Effector CD4-positive, alpha-beta T cell (primary cell): ENCODE results near the gene RUFY1.
"Not testable (repeated sequence)": the region's sequence is repeated elsewhere in the genome, so short reads cannot be mapped to it uniquely, and the experiment has no call there.

Experiments used
- DNase-seq: peaks from one replicate; pipeline ENCODE4 v3.0.0-alpha.2; 2020

Gene RUFY1

DNA sequence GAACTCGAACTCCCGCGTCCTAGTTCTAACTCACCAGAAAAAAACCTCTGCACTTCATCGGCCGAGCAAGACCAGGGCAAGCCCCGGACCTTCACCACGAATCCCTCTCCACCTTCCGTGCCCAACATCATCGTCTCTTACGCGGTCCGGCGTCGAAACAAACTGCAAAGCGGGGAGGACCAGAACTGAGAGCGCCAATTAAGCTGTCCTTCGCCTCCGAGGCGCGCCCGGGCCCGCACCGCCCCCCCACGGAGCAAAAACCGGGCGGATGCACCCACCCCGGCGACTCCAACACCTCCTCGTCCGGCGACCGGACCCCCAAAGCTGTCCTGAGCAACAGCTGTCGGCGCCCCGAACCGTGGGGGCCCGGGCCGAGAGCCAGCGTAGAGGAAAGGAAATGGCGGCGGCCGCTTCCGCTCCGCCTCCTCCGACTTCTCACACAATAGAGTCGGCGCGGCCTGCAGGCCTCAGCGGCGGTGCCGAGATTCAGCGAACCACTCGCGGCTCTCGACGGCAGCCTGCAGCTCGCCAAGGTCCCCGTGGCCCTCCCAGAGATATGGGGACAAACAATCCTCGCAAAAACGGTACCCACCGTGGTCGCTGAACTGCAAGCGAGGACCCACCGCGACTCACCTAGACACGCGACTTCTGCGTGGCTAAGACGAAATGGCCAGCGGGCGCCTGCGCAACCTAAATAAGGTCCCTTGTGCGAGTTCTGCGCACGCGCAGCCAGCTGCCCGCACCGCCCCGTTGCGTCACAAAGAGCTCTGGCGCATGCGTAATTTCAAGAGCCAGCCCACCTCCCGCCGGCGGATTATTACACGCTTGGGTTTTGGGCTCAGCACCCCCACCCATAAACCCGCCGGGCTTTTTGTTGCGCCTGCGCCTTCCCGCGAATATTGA lies 72.9 kb downstream of the RUFY1 start, which contains the start of gene HNRNPH1:
HNRNPH1 (minus strand) TSS at position 669 of the 903 bp plus-strand sequence; CDS start at position 131, 538 bp downstream.
- peak; percentile 98 for DNase-seq

DNA sequence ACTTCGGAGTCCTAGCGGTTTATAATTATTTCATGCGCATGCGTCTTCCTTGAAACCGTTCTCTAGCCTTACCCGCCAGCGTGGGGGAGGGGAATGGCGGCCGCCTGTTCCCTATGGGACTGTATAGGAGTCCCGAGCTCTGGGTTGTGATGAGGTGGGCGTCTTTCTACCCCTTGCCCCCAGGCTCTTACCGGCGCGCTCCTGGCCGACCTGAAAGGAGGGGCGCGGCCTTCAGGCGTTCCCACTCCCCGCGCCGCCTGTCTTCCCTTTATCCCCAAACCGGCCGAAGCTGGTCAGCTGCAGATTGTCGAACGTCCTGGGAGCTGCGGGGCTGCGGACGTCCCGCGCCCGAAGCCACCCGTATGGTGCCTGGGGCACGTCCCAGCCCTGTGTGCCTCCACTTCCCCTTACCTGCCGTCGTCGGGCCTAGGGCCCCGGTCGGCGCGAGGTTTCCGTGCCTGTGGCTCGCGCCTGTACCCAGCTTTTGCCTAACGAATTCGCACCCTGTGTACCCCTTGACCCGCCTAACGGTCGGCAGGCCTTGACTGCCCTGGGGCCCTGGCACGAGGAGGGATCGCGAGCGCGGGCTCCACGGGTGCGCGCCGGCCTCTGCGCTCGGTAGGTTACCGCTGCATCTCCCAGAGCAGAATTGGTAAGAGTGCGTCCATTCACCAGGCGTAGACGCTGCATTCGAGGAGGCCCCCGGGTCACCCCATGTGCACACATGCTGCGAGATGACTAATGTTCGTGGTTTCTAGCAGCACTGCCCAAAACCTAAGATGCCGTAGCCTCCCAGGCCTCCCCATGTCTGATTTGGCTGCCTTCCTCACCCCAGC lies 73.8 kb downstream of the RUFY1 start:
- DNase-seq = peak; percentile 35

DNA sequence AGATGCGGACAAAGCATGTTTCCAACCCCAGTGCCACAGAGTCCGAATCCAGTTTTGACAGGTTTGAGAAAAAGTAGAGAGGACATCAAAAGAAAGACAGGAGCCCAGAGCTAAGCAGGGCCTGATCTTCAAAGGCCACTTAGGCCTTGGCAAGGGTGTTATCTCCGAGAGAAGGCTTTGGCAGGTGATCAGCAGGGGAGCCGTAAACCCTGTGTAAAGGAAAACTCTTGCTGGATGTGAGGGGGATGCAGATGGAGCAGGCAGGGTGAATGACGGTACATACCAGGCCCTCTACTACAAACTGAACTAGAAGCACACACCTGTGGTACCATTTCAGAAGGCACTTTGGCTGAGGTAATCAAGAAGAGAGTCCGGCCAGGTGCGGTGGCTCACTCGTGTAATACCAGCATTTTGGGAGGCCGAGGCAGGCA lies 74.5 kb downstream of the RUFY1 start:
- DNase-seq = no peak

DNA sequence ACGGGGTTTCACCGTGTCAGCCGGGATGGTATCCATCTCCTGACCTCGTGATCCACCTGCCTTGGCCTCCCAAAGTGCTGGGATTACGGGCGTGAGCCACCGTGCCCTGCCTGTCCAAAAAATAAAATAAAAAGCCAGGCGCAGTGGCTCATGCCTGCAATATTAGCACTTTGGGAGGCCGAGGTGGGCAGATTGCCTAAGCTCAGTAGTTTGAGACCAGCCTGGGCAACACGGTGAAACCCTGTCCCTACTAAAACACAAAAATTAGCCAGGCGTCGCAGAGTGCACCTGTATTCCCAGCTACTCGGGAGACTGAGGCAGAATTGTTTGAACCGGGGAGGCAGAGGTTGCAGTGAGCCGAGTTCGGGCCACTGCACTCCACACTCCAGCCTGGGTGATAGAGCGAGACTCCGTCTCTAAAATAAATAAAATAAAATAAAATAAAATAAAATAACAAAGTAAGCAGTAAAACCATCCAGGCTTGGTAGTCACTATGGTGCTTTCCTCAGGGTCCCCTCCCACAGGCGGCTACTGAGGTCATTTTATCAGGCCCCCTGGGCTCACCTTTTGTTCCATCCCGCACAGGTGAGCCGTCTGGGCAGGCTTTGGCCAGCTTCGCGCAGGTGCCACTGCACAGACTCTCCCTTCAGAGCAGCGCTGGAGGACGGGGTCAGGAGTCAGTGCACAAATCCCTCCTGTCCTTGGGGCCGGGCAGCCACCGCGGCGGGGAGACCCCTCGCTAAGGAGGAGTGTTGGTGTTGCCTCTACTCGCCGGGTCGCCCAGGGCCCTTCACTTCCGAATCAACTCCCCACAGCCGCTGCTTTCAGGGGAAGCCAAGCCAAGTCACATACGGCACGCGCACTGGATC lies 83.4 kb downstream of the RUFY1 start:
- not testable (repeated sequence) for DNase-seq

DNA sequence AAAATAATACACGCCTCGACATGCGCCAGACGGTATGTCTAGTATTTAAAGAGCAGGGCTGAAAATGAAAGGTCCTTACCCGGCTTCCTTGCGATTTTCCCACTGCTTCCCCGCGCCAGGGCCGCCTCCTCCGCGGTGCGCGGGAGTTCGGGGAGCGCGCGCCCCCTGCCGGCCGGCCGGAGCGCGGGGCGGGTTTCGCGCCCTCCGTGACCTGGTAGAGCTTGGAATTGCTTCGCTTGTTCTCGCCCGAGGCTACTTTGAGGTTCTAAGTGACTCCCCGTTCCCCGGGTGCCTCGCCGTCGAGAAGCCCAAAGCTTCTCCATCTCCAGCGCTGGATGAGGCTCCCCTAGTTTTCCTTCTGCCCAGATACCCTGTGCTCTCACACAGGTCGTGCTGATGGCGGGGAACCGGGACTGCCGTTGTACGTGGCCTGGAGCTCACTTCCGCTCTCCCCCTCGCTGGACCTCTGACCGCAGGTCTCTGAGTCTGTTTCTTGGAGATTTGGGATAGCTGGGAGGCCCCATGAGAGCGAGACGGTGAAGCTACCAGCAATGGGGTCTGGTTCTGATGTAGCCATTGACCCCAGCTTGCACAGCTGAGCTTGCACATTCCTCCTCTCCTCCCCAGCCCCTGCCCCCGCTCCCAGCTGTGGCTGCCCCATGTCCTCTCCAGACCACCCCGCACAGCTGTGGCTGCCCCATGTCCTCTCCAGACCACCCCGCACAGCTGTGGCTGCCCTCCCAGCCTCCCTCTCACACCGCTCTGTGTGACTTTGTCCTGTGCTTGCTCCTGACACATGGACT lies 84.2 kb downstream of the RUFY1 start:
- not testable (repeated sequence) for DNase-seq

DNA sequence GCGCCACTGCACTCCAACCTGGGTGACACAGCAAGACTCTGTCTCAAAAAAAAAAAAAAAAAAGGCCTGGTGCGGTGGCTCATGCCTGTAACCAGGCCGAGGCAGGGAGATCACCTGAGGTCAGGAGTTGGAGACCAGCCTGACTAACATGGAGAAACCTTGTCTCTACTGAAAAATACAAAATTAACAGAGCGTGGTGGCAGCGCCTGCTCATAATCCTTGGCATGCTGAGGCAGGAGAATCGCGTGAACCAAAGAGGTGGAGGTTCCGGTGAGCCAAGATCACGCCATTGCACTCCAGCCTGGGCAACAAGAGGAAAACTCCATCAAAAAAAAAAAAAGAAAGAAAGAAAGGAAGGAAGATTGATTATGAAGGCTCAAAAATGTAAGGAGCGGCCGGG lies 88.9 kb downstream of the RUFY1 start:
- not testable (repeated sequence) for DNase-seq

DNA sequence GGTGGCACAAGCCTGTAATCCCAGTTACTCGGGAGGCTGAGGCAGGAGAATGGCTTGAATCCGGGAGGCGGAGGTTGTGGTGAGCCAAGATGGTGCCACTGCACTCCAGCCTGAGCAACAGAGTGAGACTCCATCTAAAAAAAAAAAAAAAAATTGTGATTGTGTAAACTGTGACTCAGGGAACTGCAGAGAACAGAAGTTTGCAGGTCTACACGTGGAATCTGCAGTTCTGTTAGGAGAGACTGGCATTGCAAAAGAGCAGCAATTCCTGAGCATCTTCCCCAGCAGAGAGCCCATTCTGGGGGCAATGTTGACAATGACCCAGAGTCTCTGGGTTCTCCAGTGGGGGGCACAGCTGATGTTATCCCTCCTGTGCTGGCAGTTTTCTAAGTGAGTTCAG lies 91.4 kb downstream of the RUFY1 start:
- not testable (repeated sequence) for DNase-seq

DNA sequence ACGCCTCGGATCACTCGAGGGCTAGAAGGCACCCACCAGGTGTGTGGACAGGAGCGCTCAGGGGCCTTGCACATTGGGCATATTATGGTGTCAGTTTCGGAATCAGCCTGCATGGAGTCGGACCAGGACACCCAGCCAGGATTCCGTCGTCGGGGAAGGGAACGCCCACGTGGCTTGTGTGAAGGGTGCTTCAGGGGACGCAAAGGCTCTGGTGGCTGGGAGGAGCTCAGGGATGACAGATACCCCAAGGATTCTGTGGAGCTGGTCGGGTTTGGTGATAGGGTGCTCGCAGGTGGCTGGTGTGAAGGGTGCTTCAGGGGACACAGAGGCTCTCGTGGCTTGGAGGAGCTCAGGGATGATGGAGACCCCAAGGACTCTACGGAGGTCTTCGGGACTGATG lies 92.3 kb downstream of the RUFY1 start:
- not testable (repeated sequence) for DNase-seq

DNA sequence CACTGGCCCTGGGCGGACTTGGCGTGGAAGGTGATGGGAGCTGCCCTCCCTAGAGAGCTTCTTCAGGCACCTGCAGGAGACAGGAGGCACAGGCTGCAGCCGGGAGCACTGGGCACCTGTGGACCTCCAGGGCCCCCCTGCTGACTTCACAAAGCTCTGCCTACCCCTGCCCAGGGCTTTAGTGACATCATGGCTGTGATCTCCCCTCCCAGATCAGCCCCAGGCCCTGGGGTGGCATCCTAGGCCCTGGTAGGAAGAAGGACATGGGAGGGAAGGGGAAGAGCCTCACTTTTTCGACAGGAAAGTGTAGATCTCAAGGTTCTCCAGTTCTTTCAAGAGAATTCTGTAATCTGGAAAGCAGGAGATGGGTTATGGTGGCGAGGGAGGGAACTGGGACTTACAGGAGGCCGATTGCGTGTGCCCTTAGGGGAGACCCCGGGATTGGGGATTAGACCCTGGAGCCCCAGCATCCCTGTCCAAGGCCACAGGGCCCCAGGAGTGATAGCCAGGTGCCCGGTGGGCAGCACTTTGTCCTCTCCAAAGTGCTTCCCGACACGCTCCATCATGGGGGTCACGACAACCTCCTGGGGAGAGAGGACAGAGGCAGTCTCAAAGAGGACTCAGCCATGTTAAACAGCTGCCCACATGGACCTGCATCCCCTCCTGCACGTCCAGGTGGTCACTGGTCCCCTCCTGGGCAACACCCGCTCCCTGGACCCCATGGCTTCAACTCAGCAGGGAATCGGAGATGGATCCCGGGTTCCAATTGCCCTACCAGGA lies 93.0 kb downstream of the RUFY1 start:
- DNase-seq = not testable (repeated sequence)

DNA sequence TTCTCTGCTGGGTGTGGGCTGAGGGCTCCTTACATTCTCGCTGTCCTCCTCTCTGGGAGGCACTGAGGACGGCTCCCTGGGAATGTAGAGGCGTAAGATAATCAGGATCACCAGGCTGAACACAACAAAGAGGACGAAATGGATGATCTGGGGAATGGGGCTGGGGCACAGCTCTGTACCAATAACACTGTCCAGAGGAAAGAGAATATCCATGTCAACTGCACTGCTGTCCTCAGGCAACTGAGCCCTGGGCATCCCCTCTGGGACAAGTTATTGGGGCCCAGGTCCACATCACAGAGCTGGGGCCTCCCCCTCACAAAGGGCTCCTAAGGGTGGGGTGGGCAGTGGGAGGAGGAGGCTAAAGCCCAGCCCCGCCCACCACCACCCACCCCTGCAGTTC lies 94.4 kb downstream of the RUFY1 start:
- not testable (repeated sequence) for DNase-seq

DNA sequence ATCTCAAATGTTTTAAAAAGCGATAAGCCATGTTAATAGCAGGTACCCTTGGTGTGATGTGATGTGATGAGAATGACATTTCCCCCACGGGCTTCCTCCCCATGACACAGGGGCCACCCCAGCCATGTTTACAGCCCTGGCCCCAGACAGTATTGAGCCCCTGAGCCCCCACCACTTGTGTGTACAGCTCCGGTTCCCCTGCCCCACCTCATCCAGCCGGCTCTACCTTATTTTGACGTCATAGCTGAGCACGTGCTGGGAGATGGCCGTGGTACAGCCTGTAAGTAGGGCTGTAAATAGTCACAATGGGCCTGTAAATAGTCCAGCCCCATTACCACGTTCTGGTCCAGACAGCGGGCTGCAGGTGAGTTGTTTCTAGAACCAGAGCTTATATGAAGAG lies 98.1 kb downstream of the RUFY1 start:
- DNase-seq = no peak

DNA sequence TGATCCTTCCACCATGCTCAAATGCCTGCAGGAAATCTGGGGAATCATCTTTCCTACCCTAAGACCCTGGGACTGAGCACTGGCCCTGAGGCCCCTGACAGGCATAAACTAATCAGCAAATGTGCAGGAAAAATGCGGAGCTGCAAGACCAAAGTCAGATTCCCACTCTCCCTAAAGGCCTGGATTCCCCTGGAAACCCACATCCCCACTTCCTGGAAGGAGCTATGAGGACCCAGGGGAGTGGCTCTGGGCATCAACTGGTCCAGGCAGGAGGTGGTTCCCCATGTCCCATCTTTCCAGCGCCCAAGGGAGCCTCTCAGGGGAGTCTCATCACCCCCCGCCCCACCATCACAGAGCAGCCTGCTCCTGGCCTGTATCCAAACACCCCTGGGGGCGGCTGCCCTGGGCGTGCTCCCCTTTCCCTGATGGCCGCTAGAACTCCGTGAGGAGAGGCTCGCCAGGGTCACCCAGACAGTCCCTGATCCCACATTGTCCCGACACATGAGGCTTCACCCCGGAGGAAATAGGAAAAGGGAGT lies 98.9 kb downstream of the RUFY1 start:
- DNase-seq = not testable (repeated sequence)

DNA sequence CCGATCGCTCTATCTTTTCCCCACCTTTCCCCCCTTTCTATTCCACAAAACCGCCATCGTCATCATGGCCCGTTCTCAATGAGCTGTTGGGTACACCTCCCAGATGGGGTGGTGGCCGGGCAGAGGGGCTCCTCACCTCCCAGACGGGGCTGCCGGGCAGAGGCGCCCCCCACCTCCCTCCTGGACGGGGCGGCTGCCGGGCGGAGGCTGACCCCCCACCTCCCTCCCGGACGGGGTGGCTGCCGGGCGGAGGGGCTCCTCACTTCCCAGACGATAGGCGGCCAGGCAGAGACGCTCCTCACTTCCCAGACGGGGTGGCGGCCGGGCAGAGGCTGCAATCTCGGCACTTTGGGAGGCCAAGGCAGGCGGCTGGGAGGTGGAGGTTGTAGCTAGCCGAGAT lies 99.9 kb downstream of the RUFY1 start:
- not testable (repeated sequence) for DNase-seq

DNA sequence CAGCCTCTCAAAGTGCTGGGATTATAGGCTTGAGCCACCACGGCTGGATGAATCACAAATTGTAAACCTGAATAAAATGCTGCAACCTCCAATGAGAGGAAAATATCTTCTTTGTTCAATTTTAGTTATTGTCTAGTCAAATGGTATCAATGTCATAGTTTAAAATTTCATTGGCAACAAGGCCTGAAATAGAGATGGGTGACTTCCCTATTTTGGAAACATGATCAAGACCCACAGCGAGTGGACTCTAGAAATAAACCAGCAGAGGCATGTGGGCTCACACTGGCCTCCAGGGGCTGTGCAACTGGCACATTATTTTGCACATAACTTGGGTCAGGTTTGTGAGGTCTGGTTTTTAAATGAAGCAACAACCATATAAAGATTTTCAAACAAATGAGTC lies 102.8 kb downstream of the RUFY1 start:
- not testable (repeated sequence) for DNase-seq

DNA sequence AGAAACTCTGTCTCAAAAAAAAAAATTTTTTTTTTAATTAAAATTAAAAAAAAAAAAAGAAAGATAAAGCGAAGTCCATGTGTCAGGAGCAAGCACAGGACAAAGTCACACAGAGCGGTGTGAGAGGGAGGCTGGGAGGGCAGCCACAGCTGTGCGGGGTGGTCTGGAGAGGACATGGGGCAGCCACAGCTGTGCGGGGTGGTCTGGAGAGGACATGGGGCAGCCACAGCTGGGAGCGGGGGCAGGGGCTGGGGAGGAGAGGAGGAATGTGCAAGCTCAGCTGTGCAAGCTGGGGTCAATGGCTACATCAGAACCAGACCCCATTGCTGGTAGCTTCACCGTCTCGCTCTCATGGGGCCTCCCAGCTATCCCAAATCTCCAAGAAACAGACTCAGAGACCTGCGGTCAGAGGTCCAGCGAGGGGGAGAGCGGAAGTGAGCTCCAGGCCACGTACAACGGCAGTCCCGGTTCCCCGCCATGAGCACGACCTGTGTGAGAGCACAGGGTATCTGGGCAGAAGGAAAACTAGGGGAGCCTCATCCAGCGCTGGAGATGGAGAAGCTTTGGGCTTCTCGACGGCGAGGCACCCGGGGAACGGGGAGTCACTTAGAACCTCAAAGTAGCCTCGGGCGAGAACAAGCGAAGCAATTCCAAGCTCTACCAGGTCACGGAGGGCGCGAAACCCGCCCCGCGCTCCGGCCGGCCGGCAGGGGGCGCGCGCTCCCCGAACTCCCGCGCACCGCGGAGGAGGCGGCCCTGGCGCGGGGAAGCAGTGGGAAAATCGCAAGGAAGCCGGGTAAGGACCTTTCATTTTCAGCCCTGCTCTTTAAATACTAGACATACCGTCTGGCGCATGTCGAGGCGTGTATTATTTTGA lies 107.2 kb downstream of the RUFY1 start:
- DNase-seq = not testable (repeated sequence)

DNA sequence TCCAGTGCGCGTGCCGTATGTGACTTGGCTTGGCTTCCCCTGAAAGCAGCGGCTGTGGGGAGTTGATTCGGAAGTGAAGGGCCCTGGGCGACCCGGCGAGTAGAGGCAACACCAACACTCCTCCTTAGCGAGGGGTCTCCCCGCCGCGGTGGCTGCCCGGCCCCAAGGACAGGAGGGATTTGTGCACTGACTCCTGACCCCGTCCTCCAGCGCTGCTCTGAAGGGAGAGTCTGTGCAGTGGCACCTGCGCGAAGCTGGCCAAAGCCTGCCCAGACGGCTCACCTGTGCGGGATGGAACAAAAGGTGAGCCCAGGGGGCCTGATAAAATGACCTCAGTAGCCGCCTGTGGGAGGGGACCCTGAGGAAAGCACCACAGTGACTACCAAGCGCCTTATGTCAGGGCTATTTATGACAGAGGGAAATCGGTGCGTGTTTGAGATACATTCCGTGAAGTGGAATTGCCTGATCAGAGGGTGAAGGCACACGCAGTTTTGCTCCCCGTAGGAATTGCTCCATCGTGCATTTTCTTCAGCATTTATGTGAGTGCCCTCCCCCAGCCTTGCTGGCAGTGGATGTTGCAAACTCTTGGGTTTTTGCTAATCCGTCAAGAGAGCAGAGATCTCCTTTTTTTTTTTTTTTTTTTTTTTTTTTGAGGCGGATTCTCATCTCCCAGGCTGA lies 108.0 kb downstream of the RUFY1 start:
- DNase-seq = not testable (repeated sequence)
